GM12864 (cell line): ENCODE results near the gene STAC.

Experiments used
- DNase-seq: peaks from one replicate; pipeline ENCODE4 v3.0.0-alpha.2; 2011; ENCODE audit warnings: low read depth
- H3K4me3 ChIP-seq: 2 replicates; pipeline ENCODE4 v1.5.1; 2011; ENCODE audit warnings: mild to moderate bottlenecking, low read depth, low read length, control low read depth
- TF ChIP-seq, protein P1 (sequence below): IDR thresholded peaks from 2 replicates; pipeline ENCODE4 v1.5.1; 2011; ENCODE audit warnings: low read depth, mild to moderate bottlenecking, moderate library complexity, low read length, control low read depth, inconsistent platforms; ENCODE audit errors: missing control alignments

Gene STAC, protein sequence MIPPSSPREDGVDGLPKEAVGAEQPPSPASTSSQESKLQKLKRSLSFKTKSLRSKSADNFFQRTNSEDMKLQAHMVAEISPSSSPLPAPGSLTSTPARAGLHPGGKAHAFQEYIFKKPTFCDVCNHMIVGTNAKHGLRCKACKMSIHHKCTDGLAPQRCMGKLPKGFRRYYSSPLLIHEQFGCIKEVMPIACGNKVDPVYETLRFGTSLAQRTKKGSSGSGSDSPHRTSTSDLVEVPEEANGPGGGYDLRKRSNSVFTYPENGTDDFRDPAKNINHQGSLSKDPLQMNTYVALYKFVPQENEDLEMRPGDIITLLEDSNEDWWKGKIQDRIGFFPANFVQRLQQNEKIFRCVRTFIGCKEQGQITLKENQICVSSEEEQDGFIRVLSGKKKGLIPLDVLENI

DNA sequence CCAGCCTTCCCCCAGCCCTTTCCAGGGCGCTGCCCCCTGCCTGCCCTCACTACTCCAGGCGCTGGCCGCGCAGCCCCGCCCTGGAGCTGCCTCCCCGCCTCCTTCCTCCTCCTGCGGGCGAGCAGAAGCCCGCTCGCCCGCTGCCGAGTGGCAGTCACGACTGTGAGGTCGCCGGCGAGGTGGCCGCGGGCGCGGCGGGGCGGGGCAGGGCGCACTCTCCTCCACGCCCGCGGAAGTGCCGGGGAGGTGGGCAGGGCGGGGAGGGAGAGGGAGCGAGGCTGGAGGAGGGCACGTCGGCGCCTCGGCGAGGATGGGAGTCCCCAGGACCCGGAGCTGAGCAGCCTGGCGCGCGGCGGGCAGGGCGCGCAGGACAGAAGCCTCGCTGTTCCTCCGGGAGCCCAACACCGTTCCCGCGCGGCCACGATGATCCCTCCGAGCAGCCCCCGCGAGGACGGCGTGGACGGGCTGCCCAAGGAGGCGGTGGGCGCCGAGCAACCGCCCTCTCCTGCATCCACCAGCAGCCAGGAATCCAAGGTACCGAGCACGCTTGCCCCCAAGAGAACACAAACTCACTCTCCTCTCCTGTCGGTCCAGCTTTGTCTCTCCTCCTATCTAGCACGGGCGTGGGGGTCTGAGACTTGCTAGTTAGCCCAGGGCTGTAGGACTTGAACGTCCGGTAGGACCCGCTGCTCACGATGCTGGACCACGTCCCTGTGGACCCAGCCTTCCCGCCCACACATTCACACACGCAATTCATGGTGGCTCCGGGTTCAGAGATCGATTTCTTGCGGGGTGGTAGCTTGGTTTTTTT lies at the start of gene STAC:
STAC (plus strand) TSS at position 284 of the 811 bp plus-strand sequence; CDS start at position 424, 140 bp downstream.
- no peak within 1 kb of the TSS for H3K4me3 ChIP-seq
- no peak for DNase-seq
- TF ChIP-seq, protein P1, sequence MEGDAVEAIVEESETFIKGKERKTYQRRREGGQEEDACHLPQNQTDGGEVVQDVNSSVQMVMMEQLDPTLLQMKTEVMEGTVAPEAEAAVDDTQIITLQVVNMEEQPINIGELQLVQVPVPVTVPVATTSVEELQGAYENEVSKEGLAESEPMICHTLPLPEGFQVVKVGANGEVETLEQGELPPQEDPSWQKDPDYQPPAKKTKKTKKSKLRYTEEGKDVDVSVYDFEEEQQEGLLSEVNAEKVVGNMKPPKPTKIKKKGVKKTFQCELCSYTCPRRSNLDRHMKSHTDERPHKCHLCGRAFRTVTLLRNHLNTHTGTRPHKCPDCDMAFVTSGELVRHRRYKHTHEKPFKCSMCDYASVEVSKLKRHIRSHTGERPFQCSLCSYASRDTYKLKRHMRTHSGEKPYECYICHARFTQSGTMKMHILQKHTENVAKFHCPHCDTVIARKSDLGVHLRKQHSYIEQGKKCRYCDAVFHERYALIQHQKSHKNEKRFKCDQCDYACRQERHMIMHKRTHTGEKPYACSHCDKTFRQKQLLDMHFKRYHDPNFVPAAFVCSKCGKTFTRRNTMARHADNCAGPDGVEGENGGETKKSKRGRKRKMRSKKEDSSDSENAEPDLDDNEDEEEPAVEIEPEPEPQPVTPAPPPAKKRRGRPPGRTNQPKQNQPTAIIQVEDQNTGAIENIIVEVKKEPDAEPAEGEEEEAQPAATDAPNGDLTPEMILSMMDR, result no peak

DNA sequence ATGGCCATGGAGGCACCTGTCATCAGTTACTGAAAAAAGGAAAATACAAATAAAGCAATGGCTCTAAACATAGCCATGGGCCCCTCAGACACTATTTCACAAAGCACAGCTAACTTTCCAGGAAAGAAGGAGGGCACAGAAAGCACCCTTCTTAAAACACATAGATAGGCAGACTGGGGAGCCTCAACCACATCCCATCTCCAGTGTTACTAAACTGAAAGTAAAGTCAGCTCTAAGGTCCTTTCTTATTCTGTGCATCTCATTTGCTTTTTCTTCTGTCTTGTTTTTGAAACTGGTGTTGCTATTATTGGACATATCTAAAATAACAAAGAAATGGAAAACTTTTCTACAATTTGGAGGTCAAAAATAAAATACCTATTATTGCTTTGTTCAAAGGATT lies 48.2 kb upstream of the STAC start:
- TF ChIP-seq, protein P1, result no peak
- H3K4me3 ChIP-seq, result no peak overlapping the region
- DNase-seq, result no peak

DNA sequence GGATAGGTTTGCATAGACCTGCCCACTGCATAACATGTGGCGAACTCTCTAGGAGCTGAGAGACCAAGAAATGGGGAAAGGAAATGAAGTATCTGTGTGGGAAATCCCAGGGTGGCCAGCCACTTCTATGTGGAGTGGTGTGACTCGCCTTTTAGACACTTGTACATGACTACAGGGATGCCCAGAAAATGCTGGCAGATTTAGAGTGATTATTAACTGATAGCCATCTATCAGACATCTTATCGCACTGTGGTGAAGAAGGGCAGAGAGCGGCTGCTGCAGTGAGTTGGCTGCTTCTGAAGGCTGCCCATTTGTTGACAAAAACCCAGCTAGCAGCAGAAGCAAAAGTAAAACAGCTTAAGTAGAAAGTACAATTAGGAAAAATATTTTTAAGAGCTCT lies 18.1 kb upstream of the STAC start:
- no peak overlapping the region for H3K4me3 ChIP-seq
- DNase-seq, result no peak
- TF ChIP-seq, protein P1, result no peak

DNA sequence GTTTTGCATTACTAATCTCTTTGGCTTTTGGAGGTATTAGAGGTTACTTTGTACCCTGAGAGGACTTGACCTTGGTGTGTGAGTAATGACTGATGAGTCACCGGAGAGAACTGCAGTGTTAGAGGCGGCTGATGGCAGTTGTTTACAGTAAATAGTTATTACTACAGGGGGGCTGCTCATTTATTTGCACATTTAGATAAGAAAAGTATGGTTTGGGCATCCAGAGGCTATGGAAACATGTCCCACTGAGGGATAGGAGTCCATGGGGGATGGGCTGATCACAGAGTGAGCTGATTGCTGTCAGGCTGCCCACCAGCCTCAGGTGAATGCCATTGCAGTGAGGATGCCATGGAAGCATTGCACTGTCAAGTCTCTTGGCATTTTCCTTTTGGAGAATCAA lies 17.3 kb upstream of the STAC start:
- H3K4me3 ChIP-seq, result no peak overlapping the region
- TF ChIP-seq, protein P1, result no peak
- DNase-seq, result no peak

DNA sequence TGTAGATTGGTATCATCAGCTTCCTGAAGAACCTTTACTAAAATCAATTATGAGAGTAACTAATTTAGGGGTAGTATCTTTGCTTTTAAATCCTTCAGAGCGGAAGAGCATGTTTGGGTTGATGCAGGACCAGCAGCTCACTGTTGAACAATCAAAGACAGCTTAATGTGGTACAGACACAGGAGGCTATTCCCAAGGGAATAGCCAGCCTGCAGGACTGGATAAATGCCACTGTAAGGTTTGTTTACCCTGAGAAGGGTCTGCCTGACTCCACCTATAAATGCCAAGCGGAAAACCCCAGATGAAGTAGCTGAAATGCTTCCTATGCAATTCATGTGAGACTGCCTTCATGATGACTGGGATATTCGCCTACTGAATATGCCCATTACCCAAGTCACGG lies 16.0 kb upstream of the STAC start:
- H3K4me3 ChIP-seq, result no peak overlapping the region
- DNase-seq, result no peak
- TF ChIP-seq, protein P1, result no peak

DNA sequence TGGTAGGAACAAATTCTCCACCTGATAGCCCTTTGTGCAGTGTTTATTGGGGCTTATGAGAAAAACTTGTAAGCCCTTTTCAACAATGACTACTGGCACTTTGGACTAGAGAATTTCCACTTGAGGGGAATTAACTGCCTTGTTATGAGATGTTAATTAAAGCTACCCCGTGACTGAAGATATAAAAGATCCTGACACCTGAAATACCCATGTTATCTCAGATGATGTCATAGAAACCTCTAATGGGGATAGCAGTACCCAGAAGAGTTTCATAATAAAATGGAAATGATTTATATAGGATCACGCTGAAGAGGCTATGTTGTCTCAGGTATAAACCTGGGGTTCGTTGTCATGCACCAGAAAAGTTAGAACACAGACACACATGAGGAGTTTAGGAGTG lies 14.5 kb upstream of the STAC start:
- DNase-seq, result no peak
- TF ChIP-seq, protein P1, result no peak
- H3K4me3 ChIP-seq, result no peak overlapping the region

DNA sequence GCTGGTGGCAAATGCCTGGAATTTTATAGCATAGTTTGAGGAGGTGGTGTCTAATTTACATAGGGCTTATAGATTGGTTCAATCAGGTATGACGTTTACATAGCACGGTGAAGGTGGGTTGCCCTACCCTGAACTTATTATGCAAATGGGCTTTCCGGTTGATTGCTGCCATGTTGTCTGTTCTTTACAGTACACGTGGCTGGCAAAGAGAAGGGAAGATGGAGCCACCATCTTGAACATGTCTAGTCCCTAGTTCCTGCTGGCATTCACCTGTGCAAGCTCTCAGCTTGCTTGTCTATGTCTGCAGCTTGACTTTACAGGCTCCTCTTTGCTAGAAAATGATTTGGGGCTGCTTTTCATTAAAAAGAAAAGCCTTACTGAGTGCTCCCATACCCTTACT lies 14.0 kb upstream of the STAC start:
- DNase-seq, result no peak
- TF ChIP-seq, protein P1, result no peak
- H3K4me3 ChIP-seq, result no peak overlapping the region
